C1 segment of cervical spinal cord (tissue), 14 donors: Measurements from ENCODE around the gene LSMEM2.
"Not testable (repeated sequence)": the region's sequence is repeated elsewhere in the genome, so short reads cannot be mapped to it uniquely, and the experiment has no call there.

ENCODE experiments used
- DNase-seq, 14 donors: peaks; one replicate each; lab custom pipeline; 2025; lab: John Stamatoyannopoulos, UW

LSMEM2 gene

GRCh38 chr3:50245831-50246516 lies 32.9 kb upstream of the LSMEM2 start:
- DNase-seq: peak in 13 of 14 donors; percentile 45 to 89 (median 69)

GRCh38 chr3:50246517-50246954 lies 32.4 kb upstream of the LSMEM2 start:
- DNase-seq: no peak

- no peak for DNase-seq
These were observed 30.5 kb upstream of the LSMEM2 start for GRCh38 chr3:50248387-50248786.

- no peak for DNase-seq
These were observed 29.4 kb upstream of the LSMEM2 start for GRCh38 chr3:50249457-50249856.

GRCh38 chr3:50250514-50250913 lies 28.4 kb upstream of the LSMEM2 start:
- no peak for DNase-seq

GRCh38 chr3:50251220-50251619 lies 27.7 kb upstream of the LSMEM2 start:
- no peak for DNase-seq

GRCh38 chr3:50254577-50255250 lies 24.2 kb upstream of the LSMEM2 start:
- DNase-seq: peak in 3 of 14 donors; percentile 15 to 29 (median 26)

GRCh38 chr3:50255251-50255615 lies 23.7 kb upstream of the LSMEM2 start:
- DNase-seq: no peak

- peak in 4 of 14 donors; percentile 20 to 40 (median 29) for DNase-seq
These were observed 21.7 kb upstream of the LSMEM2 start for GRCh38 chr3:50256978-50257890.

- peak in 3 of 14 donors; percentile 25 to 62 (median 30) for DNase-seq
These were observed 20.7 kb upstream of the LSMEM2 start for GRCh38 chr3:50258029-50258680.

- DNase-seq: peak in 2 of 14 donors; percentile 20 to 37
These were observed 19.9 kb upstream of the LSMEM2 start for GRCh38 chr3:50258979-50259378.

- DNase-seq: no peak
These were observed 19.4 kb upstream of the LSMEM2 start for GRCh38 chr3:50259432-50260026.

- peak; percentile 27 to 98 (median 93) for DNase-seq
These were observed 18.6 kb upstream of the LSMEM2 start for GRCh38 chr3:50260027-50260941.

GRCh38 chr3:50260942-50261441 lies 17.9 kb upstream of the LSMEM2 start:
- DNase-seq: peak in 2 of 14 donors; percentile 66 to 71

- peak in 2 of 14 donors; percentile 45 to 61 for DNase-seq
These were observed 17.4 kb upstream of the LSMEM2 start for GRCh38 chr3:50261505-50261904.

GRCh38 chr3:50262200-50262599 lies 16.7 kb upstream of the LSMEM2 start:
- not testable (repeated sequence) for DNase-seq

GRCh38 chr3:50262778-50263177 lies 16.1 kb upstream of the LSMEM2 start:
- DNase-seq: no peak

- peak in 1 of 14 donors; percentile 51 for DNase-seq
These were observed 15.2 kb upstream of the LSMEM2 start for GRCh38 chr3:50263478-50264382.
